Fibroblast of skin of abdomen (primary cell): ENCODE data around the gene BAD.
A peak's percentile ranks its signal among the peaks of the same experiment; 100 is the strongest.
"Not testable (repeated sequence)": the region's sequence is repeated elsewhere in the genome, so short reads cannot be mapped to it uniquely, and the experiment has no call there.

Experiments used
- DNase-seq: peaks from one replicate; pipeline ENCODE4 v3.0.0-alpha.2; 2013

Gene BAD

GRCh38 chr11:64314805-64315561, 30.5 kb upstream of the BAD start:
- DNase-seq: no peak

DNA sequence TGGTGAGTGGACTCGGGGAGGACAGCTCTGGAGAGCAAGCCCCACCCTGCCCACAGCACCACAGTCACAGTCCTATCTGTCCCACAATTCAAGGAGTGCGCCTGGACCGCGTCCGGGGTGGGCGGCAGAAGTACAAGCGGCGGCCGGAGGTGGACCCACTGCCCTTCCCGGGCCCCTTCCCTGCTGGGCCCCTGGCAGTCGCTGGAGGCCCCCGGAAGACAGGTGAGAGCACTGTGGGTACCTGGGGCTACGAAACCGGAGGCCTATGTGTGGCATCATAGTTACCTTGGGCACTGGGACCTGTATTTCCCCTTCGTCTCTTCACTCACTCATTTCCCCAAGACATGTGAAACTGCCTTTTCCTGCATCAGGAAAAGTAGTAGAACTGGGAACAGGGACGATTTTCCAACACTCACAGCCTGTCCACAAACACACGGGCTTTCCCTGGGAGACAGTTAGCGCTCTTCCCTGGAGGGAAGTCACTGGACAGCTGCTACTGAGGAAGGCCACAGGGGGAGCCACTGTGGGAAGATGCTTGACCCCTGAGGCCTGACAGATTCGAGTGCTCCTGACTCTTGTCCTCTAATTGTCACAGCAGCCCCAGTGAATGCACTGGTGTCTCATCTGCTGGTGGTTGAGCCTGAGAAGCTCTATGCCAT, 29.8 kb upstream of the BAD start:
- no peak for DNase-seq

DNA sequence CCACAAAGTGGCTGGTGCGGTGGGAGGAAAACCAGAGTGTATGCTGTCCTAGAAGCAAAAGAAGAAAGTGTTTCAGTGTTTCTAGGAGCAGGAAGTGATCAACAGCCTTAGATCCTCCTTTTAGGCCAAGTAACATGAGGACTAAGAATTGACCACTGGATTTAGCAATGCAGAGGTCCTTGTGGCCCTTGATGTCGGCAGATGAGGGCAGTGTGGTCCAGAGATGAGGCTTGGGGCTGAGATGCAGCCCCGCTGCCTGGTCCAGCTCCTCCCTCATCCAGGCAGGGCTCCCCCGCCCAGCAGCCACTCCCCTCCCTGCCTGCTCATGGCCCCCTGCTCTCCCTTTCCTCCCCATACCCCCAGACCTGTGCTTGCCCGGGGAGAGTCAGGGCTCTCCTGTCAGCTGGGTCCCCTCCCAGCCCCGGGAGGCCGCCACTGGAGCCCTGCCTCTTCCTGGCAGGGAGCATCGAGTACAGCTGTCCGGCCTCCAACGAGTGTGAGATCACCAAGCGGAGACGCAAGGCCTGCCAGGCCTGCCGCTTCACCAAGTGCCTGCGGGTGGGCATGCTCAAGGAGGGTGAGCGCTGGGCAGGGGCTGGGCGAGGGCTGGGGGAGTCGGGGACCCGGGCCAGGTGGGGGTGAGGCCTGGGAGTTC, 29.2 kb upstream of the BAD start:
- DNase-seq: no peak

GRCh38 chr11:64312947-64313346, 28.5 kb upstream of the BAD start:
- no peak for DNase-seq

DNA sequence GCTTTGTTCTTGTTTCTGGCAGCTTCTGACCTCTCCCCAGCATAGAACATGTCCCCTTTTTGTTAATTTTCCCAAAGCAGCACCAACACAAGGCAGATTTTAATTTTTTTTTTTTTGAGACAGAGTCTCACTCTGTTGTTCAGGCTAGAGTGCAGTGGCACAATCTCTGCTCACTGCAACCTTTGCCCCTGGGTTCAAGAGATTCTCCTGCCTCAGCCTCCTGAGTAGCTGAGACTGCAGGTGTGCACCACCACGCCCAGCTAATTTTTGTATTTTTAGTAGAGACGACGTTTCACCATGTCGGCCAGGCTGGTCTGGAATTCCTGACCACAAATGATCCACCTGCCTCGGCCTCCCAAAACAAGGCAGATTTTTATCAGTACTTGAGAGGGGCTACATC, 23.3 kb upstream of the BAD start:
- DNase-seq: not testable (repeated sequence)

DNA sequence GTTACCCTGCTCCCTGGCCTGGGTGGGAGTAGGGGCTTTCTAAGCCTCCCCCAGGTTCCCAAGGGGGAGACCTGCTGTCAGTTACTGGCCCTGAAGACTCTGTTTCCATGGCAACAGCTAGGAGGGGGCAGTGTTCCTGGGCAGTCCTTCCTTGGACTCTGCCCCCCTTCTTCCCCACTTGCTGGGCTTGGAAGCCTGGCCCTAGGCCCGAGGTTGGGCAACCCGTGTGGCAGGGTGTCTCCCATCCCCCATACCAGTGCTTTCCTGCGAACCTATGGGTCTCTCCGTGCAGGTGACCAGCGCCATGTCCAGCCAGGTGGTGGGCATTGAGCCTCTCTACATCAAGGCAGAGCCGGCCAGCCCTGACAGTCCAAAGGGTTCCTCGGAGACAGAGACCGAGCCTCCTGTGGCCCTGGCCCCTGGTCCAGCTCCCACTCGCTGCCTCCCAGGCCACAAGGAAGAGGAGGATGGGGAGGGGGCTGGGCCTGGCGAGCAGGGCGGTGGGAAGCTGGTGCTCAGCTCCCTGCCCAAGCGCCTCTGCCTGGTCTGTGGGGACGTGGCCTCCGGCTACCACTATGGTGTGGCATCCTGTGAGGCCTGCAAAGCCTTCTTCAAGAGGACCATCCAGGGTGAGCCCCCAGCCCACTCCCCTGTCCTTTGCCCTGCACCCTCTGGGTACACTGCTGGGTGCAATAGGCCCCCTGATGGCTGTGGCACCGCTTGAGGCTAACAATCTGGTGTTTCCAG, 22.6 kb upstream of the BAD start:
- no peak for DNase-seq

DNA sequence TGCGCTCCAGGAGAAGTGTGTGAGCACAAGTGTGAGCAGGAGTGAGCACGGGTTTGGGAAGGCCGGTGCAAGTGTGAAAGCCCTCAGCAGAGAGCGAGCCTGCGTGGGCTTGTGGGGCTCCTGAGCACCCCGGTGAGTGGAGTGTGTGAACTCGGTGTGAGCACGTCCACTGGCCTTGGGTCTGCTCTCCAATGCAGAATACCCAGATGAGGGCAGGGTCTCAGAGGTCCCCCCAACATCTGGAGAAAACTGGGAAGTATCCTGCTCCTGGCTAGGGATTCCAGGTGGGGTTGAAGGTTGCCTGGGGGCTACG, 22.1 kb upstream of the BAD start:
- DNase-seq: no peak

GRCh38 chr11:64305691-64306562, 21.5 kb upstream of the BAD start:
- DNase-seq: peak; percentile 41

DNA sequence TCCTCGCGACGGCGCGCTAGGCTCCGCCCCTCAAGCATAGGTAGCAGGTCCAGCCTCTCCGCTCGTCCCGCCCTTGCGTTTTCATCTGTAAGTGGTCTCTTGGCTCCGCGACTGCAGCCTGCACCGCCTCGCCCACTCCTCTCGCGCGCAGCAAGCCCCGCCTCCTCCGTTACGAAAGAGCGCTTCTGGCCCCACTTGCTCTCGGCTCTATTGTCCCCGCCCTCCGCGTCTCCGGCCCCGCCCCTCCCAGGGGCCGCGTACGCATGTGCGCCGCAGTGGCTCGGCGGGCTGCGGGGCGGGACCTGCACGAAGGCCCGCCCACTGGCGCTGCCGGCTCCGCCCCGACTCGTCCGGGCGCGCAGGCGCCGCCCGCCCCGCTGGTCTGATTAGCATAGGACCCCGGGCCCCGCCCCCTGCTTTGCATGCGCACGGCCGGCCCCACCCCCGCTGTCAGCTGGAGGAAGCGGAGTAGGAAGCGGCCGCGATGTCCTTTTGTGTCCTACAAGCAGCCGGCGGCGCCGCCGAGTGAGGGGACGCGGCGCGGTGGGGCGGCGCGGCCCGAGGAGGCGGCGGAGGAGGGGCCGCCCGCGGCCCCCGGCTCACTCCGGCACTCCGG, 20.7 kb upstream of the BAD start, which contains the start of gene ESRRA:
Gene ESRRA (plus strand): TSS at position 450 of the 616 bp plus-strand sequence. CDS start 1,656 bp downstream, outside the sequence.
- DNase-seq: peak; percentile 97

- DNase-seq: peak; percentile 84
Measured at GRCh38 chr11:64304316-64305072, 20.0 kb upstream of the BAD start.

DNA sequence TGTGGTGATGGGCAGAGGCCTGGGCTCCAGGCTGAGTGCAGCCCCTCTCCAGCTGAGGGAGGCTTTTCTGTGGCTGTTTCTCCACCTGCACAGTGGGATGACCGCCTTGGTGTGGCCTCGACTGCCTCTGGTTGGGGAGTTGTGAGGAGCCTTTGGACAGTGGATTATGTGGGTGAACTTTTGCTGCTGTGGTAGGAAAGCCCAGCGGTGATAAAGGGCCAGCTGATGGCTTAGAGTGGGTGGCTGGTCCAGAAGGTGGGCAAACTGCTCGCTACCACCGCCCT, 19.5 kb upstream of the BAD start:
- no peak for DNase-seq

GRCh38 chr11:64303109-64304031, 18.9 kb upstream of the BAD start:
- DNase-seq: no peak

GRCh38 chr11:64299847-64300648, 15.6 kb upstream of the BAD start, which contains the start of gene CATSPERZ:
CATSPERZ (plus strand) TSS chr11:64300358; CDS start chr11:64300411, 53 bp downstream.
- DNase-seq: no peak

DNA sequence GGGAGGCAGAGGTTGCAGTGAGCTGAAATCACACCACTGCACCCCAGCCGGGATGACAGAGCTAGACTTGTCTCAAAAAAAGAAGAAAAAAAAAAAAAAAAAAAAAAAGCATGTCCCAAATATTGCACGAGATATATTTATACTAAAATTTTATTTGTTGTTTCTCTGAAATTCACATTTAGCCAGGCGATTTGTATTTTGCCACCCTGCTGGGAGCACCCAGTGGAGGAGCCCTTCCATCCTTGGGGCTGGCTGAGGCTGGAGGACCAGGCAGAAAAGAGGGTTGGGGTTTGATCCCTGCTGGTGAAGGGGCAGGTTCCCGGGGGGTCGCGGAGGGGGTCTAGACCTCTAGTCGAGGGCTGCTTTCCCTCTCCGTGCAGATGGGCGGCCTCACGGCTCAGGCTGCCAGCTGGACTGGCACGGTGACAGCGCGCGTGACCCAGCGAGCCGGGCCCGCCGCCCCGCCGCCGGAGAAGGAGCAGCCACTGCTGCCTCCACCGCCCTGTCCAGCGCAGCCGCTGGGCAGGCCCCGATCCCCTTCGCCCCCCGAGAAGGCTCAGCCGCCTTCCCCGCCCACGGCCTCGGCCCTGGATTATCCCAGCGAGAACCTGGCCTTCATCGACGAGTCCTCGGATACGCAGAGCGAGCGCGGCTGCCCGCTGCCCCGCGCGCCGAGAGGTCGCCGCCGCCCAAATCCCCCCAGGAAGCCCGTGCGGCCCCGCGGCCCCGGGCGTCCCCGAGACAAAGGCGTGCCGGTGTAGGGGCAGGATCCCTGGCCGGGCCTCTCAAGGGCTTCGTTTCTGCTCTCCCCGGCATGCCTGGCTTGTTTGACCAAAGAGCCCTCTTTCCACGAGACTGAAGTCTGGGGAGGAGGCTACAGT, 14.7 kb upstream of the BAD start:
- no peak for DNase-seq

- DNase-seq: no peak
Measured at GRCh38 chr11:64297699-64298358, 13.4 kb upstream of the BAD start.

GRCh38 chr11:64296830-64297698, 12.6 kb upstream of the BAD start:
- DNase-seq: no peak
